HepG2 (cell line): ENCODE measurements around the gene HARBI1.

Source experiments
- ATF7-NPFF ChIP-seq: sonication (generic); formaldehyde crosslinking; IDR thresholded peaks from 2 replicates; pipeline ENCODE4 v1.8.1; 2023; ENCODE audit warnings: mild to moderate bottlenecking, low read depth, missing genetic modification reagents, moderate library complexity
- GABPA ChIP-seq, 2 experiments: IDR thresholded peaks; 2 replicates each; pipeline ENCODE4 v1.6.1; 2011 to 2016; ENCODE audit warnings: low read depth in 2 of 2, low read length in 1 of 2, missing biosample characterization in 1 of 2, missing genetic modification characterization in 1 of 2
- HMGXB4 ChIP-seq, 2 experiments: sonication (generic) in 1 of 2; formaldehyde crosslinking in 1 of 2; IDR thresholded peaks; 2 replicates each; pipeline versions ENCODE4 v1.4.0 to v1.6.1; 2018 to 2020; ENCODE audit warnings: missing genetic modification reagents in 2 of 2, borderline replicate concordance in 1 of 2, low read depth in 1 of 2, mild to moderate bottlenecking in 1 of 2, missing biosample characterization in 1 of 2
- MLX ChIP-seq: IDR thresholded peaks from 2 replicates; pipeline ENCODE4 v1.6.1; 2016
- MTA3 ChIP-seq: sonication (generic); formaldehyde crosslinking; IDR thresholded peaks from 2 replicates; pipeline ENCODE4 v1.4.0; 2020; ENCODE audit warnings: missing genetic modification reagents
- NKX3-1 ChIP-seq: sonication (generic); formaldehyde crosslinking; IDR thresholded peaks from 2 replicates; pipeline ENCODE4 v1.5.0; 2020; ENCODE audit warnings: missing genetic modification reagents
- POLR2AphosphoS2 ChIP-seq: IDR thresholded peaks from 2 replicates; pipeline ENCODE4 v1.6.1; 2011; ENCODE audit warnings: low read depth, low read length, improper control_type of control experiment
- POLR2AphosphoS5 ChIP-seq: IDR thresholded peaks from 2 replicates; pipeline ENCODE4 v1.6.1; 2012; ENCODE audit warnings: low read depth, low read length
- RAD21 ChIP-seq: fragments of 450-650 bp; formaldehyde crosslinking; IDR thresholded peaks from 2 replicates; pipeline ENCODE4 v1.5.0; 2020; ENCODE audit warnings: mild to moderate bottlenecking
- TP53 ChIP-seq: sonication (generic); formaldehyde crosslinking; conservative IDR thresholded peaks from 2 replicates; pipeline ENCODE4 v1.4.0; 2020; ENCODE audit warnings: missing genetic modification reagents
- ZBTB33 ChIP-seq: sonication (generic); formaldehyde crosslinking; IDR thresholded peaks from 2 replicates; pipeline ENCODE4 v1.4.0; 2020; ENCODE audit warnings: missing genetic modification reagents
- ZFP37 ChIP-seq: sonication (generic); formaldehyde crosslinking; IDR thresholded peaks from 2 replicates; pipeline ENCODE4 v1.4.0; 2020; ENCODE audit warnings: missing genetic modification reagents, borderline replicate concordance
- ZIK1 ChIP-seq: sonication (generic); formaldehyde crosslinking; IDR thresholded peaks from 2 replicates; pipeline ENCODE4 v1.5.0; 2020; ENCODE audit warnings: mild to moderate bottlenecking, low read depth, missing genetic modification reagents, borderline replicate concordance
- TF ChIP-seq, protein P1 (sequence below): sonication (generic); formaldehyde crosslinking; IDR thresholded peaks from 2 replicates; pipeline ENCODE4 v1.5.0; 2020; ENCODE audit warnings: mild to moderate bottlenecking, missing genetic modification reagents, moderate library complexity

DNA sequence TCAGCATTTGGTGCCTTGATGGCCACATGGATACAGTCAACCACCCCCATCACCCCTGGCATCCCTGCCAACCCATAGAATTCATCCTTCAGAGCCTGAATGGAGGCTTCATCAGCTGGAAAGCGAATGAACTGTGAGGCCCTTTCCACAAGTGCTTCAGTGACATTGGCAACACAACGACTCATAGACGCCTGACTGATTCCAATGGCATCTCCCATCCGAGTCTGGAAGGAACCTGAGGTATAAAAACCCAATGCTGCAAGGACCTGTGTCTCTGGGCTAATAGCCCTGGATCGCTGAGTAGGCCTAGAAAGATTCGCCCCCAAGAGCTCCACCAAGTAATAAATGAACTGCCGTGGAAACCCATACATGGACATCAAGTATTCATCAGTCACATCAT lies 1.3 kb downstream of the HARBI1 start:
- TF ChIP-seq MTA3 (CRISPR knock-in tag) (no peak), POLR2AphosphoS2 (no peak), NKX3-1 (CRISPR knock-in tag) (no peak), MLX (CRISPR knock-in tag) (no peak), ATF7-NPFF (CRISPR knock-in tag) (no peak), ZFP37 (CRISPR knock-in tag) (no peak), HMGXB4 (CRISPR knock-in tag; IDR thresholded peaks at IDR 0.05; ENCODE audit: borderline replicate concordance in 1 of 2, low read depth in 1 of 2) (no peak), TP53 (CRISPR knock-in tag) (no peak), POLR2AphosphoS5 (no peak), RAD21 (no peak), GABPA (IDR thresholded peaks at IDR 0.05; ENCODE audit: low read depth, low read length) (no peak), GABPA (CRISPR knock-in tag; IDR thresholded peaks at IDR 0.05; ENCODE audit: low read depth) (no peak), ZIK1 (CRISPR knock-in tag) (no peak), ZBTB33 (CRISPR knock-in tag) (no peak)
- TF ChIP-seq, protein P1, sequence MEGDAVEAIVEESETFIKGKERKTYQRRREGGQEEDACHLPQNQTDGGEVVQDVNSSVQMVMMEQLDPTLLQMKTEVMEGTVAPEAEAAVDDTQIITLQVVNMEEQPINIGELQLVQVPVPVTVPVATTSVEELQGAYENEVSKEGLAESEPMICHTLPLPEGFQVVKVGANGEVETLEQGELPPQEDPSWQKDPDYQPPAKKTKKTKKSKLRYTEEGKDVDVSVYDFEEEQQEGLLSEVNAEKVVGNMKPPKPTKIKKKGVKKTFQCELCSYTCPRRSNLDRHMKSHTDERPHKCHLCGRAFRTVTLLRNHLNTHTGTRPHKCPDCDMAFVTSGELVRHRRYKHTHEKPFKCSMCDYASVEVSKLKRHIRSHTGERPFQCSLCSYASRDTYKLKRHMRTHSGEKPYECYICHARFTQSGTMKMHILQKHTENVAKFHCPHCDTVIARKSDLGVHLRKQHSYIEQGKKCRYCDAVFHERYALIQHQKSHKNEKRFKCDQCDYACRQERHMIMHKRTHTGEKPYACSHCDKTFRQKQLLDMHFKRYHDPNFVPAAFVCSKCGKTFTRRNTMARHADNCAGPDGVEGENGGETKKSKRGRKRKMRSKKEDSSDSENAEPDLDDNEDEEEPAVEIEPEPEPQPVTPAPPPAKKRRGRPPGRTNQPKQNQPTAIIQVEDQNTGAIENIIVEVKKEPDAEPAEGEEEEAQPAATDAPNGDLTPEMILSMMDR (CRISPR knock-in tag), result no peak
